Hepatocyte (in vitro differentiated cells): ENCODE results near the gene CENPU. TPM values are rescaled to one million over a fixed set of nuclear protein-coding genes. Genes with fewer than 3 reads are reported as not detected.

Experiments used
- DNase-seq: peaks from one replicate; pipeline ENCODE4 v3.0.0-alpha.2; 2016; ENCODE audit warnings: low spot score
- H2AFZ ChIP-seq: fragments of 200-600 bp; sonication (generic); 2 replicates; pipeline ENCODE4 v1.6.0; 2016; ENCODE audit warnings: antibody characterized with exemption, mild to moderate bottlenecking
- H3K27ac ChIP-seq: fragments of 200-600 bp; sonication (generic); 2 replicates; pipeline ENCODE4 v1.5.1; 2016; ENCODE audit warnings: mild to moderate bottlenecking
- H3K27me3 ChIP-seq: fragments of 200-600 bp; sonication (generic); 2 replicates; pipeline ENCODE4 v1.6.1; 2016
- H3K36me3 ChIP-seq: fragments of 200-600 bp; sonication (generic); replicated peaks from 2 replicates; pipeline ENCODE4 v1.5.1; 2016; ENCODE audit warnings: low read depth; ENCODE audit not compliant: insufficient read depth
- H3K4me1 ChIP-seq: fragments of 200-600 bp; sonication (generic); 2 replicates; pipeline ENCODE4 v1.5.1; 2016; ENCODE audit warnings: mild to moderate bottlenecking, moderate library complexity; ENCODE audit not compliant: insufficient read depth
- H3K4me2 ChIP-seq: fragments of 200-600 bp; sonication (generic); 2 replicates; pipeline ENCODE4 v1.6.0; 2016
- H3K4me3 ChIP-seq: fragments of 200-600 bp; sonication (generic); 2 replicates; pipeline ENCODE4 v1.5.1; 2016; ENCODE audit warnings: mild to moderate bottlenecking
- H3K79me2 ChIP-seq: fragments of 200-600 bp; sonication (generic); 2 replicates; pipeline ENCODE4 v1.6.0; 2017; ENCODE audit warnings: mild to moderate bottlenecking
- H3K9me2 ChIP-seq: fragments of 200-600 bp; sonication (generic); replicated peaks from 2 replicates; pipeline ENCODE4 v1.6.0; 2017; ENCODE audit warnings: mild to moderate bottlenecking; ENCODE audit not compliant: insufficient read depth
- H3K9me3 ChIP-seq: fragments of 200-600 bp; sonication (generic); 2 replicates; pipeline ENCODE4 v1.5.1; 2016; ENCODE audit warnings: low read depth, mild to moderate bottlenecking
- H4K20me1 ChIP-seq: fragments of 200-600 bp; sonication (generic); 2 replicates; pipeline ENCODE4 v1.6.0; 2016; ENCODE audit warnings: mild to moderate bottlenecking; ENCODE audit not compliant: insufficient read depth, poor library complexity, severe bottlenecking
- CTCF ChIP-seq: fragments of 200-600 bp; sonication (generic); IDR thresholded peaks from 2 replicates; pipeline ENCODE4 v1.5.1; 2016; ENCODE audit warnings: antibody characterized with exemption, mild to moderate bottlenecking; ENCODE audit not compliant: poor library complexity
- EZH2 ChIP-seq: fragments of 200-600 bp; sonication (generic); IDR thresholded peaks from 2 replicates; pipeline ENCODE4 v1.6.1; 2016; ENCODE audit warnings: antibody characterized with exemption, mild to moderate bottlenecking, borderline replicate concordance
- EZH2phosphoT487 ChIP-seq: fragments of 200-600 bp; sonication (generic); IDR thresholded peaks from one replicate; pipeline ENCODE4 v1.6.1; 2018; ENCODE audit warnings: antibody characterized with exemption, mild to moderate bottlenecking, low read depth, moderate library complexity; ENCODE audit not compliant: unreplicated experiment, severe bottlenecking
- WGBS: methylation state at CpG from one replicate; pipeline ENCODE4 v1.1.6; 2016; ENCODE audit warnings: low lambda C conversion rate; ENCODE audit errors: missing lambda C conversion rate; 5-methylcytosine and 5-hydroxymethylcytosine counted together
- polyA plus RNA-seq: library from polyadenylated mRNA; unstranded; fragments of >200 nt; fragmentation: Nextera tagmentation; extraction: Ambion mirVana; gene quantifications from 2 replicates; pipeline ENCODE4 v1.2.1, GENCODE V29; 2016
- total RNA-seq: library from RNA; depleted of rRNA; stranded (reverse); fragments of >200 nt; gene quantifications from 2 replicates; pipeline ENCODE4 v1.2.3, GENCODE V29; 2014

Gene CENPU
- total and polyA plus RNA-seq, 2 experiments from 2014 or later, result 7.8 to 10.0 TPM

GRCh38 chr4:184647266-184648053 lies 86.4 kb downstream of the CENPU start:
- Histone ChIP-seq H3K9me3 (no peaks in the 10 kb centered on the region), H3K27ac (peak overlapping the region; percentile 99), H3K27me3 (no peaks in the 10 kb centered on the region), H2AFZ (no peak overlapping the region), H3K4me1 (peaks cover 26% of the 10 kb centered on the region), H3K36me3 (no peaks in the 10 kb centered on the region), H3K9me2 (no peaks in the 10 kb centered on the region), H3K4me3 (peak overlapping the region; percentile 94), H3K4me2 (peak overlapping the region; percentile 84), H4K20me1 (peaks cover 31% of the 10 kb centered on the region), H3K79me2 (peaks cover 73% of the 10 kb centered on the region)
- DNase-seq, result no peak
- 53% methylated on average over 7 of the region's 7 CpGs for WGBS
- no peak for TF ChIP-seq CTCF

- H4K20me1 ChIP-seq, result peaks cover 31% of the 10 kb centered on the region
- H3K9me2 ChIP-seq, result no peaks in the 10 kb centered on the region
- peaks cover 26% of the 10 kb centered on the region for H3K4me1 ChIP-seq
- H3K79me2 ChIP-seq, result peaks cover 84% of the 10 kb centered on the region
- peak overlapping the region; percentile 84 for H3K4me2 ChIP-seq
- H2AFZ ChIP-seq, result no peak overlapping the region
- no peaks in the 10 kb centered on the region for H3K9me3 ChIP-seq
- TF ChIP-seq CTCF (no peak), EZH2phosphoT487 (no peak), EZH2 (no peak)
- H3K27me3 ChIP-seq, result no peaks in the 10 kb centered on the region
- 57% methylated on average over 6 of the region's 6 CpGs for WGBS
- DNase-seq, result no peak
- no peaks in the 10 kb centered on the region for H3K36me3 ChIP-seq
- H3K4me3 ChIP-seq, result no peak overlapping the region
- H3K27ac ChIP-seq, result peak overlapping the region; percentile 99
These were observed 87.8 kb downstream of the CENPU start for GRCh38 chr4:184645904-184646610.

GRCh38 chr4:184644553-184645307 lies 89.2 kb downstream of the CENPU start:
- H3K36me3 ChIP-seq, result no peaks in the 10 kb centered on the region
- peak overlapping the region; percentile 26 for H3K4me2 ChIP-seq
- H3K79me2 ChIP-seq, result peaks cover 90% of the 10 kb centered on the region
- H3K9me3 ChIP-seq, result no peaks in the 10 kb centered on the region
- H2AFZ ChIP-seq, result no peak overlapping the region
- H3K9me2 ChIP-seq, result no peaks in the 10 kb centered on the region
- DNase-seq, result no peak
- H3K4me1 ChIP-seq, result peaks cover 19% of the 10 kb centered on the region
- peak overlapping the region; percentile 46 for H3K27ac ChIP-seq
- WGBS, result 81% methylated on average over 9 of the region's 9 CpGs
- no peak for TF ChIP-seq EZH2phosphoT487
- TF ChIP-seq CTCF, result no peak
- no peak for TF ChIP-seq EZH2
- H4K20me1 ChIP-seq, result peaks cover 31% of the 10 kb centered on the region
- H3K27me3 ChIP-seq, result no peaks in the 10 kb centered on the region
- H3K4me3 ChIP-seq, result no peak overlapping the region

Other genes starting within 250 kb of the CENPU start
- gene CASP3, start 84.6 kb downstream of the CENPU start, total RNA-seq, result 74.1 and 81.2 TPM in 2 replicates
- 53.6 and 63.9 TPM in 2 replicates for gene CASP3, start 84.6 kb downstream of the CENPU start, polyA plus RNA-seq
- gene PRIMPOL, start 84.4 kb downstream of the CENPU start, total RNA-seq, result 11.9 and 14.5 TPM in 2 replicates
- 9.1 and 10.3 TPM in 2 replicates for gene PRIMPOL, start 84.4 kb downstream of the CENPU start, polyA plus RNA-seq
- 168 and 264 TPM in 2 replicates for gene ACSL1, start 91.9 kb upstream of the CENPU start, total RNA-seq
- gene ACSL1, start 91.9 kb upstream of the CENPU start, polyA plus RNA-seq, result 114 and 121 TPM in 2 replicates